ENCODE measurements around the gene CCDC171. TPM values are rescaled to one million over a fixed set of nuclear protein-coding genes. Genes with fewer than 3 reads are reported as not detected.
A peak's percentile ranks its signal among the peaks of the same experiment; 100 is the strongest.

The CCDC171 gene
- 3.4 TPM for polyA plus RNA-seq (2013, experiment 1 of 4)
- 3.7 TPM for polyA plus RNA-seq (2013, experiment 2 of 4)
- polyA plus RNA-seq (2013, experiment 3 of 4): 4.9 TPM
- 4.7 TPM for polyA plus RNA-seq (2013, experiment 4 of 4)

DNA sequence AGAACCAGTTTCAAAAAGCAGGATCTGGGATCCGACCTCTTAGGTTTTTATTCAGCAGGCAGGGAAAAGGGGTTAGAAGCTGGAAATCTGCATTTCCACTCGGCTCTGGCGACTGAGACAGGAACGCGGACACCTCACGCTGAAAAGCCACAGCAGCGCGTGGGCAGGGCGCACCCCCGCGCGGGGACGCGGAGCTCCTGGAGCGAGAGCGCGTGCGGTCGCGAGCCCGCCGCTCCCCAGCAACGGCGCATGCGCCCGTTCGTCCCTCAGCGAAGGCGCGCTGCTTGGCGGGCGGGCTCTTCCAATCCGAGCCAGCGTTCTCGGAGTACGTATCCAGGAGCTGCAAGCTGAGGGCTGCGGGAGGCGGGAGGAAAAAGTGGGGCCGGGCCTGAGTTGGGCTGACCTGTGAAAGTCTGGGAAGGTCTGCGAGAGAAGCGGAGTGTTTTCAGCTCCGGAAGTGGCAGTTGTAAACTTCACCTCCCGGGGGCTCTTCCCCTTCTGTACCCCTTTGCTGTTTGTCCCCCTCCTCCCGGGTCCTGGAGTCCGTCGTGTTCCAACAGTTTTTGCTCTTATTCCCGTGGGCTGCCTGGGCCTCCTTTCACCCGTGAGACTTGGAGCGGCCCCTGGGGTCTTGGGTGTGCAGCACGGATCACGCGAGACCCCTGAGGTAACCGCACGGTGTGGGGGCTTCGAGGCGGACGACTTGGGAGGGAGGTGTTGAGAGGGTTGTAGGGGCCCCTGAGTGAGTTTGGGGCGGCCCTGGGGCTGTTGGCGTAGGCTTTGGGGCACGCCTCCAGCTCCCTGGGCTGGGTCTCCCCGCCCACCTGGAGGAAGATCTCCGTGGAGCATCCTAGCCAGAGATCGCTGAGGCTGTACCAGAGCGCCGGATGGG is at the start of gene CCDC171:
Gene CCDC171, plus strand, starts transcription at position 408 of the 892 bp plus-strand sequence. CDS start 11,046 bp downstream, outside the sequence.
- no peaks in the 10 kb centered on the region for H3K36me3 ChIP-seq (ENCODE audit: control insufficient read depth, insufficient read depth, low read length)
- H3K27ac ChIP-seq (ENCODE audit: insufficient read depth, low read depth, low read length, poor library complexity, severe bottlenecking): peak within 1 kb of the TSS; percentile 97
- peak within 1 kb of the TSS; percentile 80 for H3K4me3 ChIP-seq (ENCODE audit: insufficient read depth, low read depth, low read length)
- H3K4me1 ChIP-seq (ENCODE audit: control insufficient read depth, insufficient read depth, low read length): no peaks in the 10 kb centered on the region
- 0 to 1% methylated on average over 65 of the region's 65 CpGs for WGBS, 2 experiments
- no peaks in the 10 kb centered on the region for H3K27me3 ChIP-seq (ENCODE audit: control insufficient read depth, insufficient read depth, low read length, poor library complexity, severe bottlenecking)
- no peaks in the 10 kb centered on the region for H3K9me3 ChIP-seq (ENCODE audit: control insufficient read depth, low read length)

DNA sequence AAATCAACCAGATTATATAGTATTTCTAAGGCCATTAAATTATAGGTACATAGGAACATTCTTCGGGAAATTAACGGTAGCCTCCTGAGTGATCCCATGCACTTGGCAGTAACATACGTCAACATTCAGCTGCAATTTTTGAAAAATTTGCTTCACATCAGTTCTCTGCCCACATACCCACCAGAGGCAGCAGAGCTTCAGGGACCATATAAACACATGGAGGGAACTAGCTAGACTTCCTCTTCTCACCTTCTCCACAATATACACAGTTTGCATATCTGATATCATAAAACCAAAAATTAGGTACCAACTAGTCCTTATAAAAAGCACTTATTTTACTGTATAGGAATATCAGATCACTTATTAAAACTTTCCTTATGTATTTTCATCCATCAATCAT is 46.9 kb upstream of the CCDC171 start:
- H3K27ac ChIP-seq (ENCODE audit: insufficient read depth, low read depth, low read length, poor library complexity, severe bottlenecking): no peak overlapping the region
- no peak overlapping the region for H3K4me3 ChIP-seq (ENCODE audit: insufficient read depth, low read depth, low read length)
- WGBS, 2 experiments: 96% methylated on average over 3 of the region's 3 CpGs
- H3K36me3 ChIP-seq (ENCODE audit: control insufficient read depth, insufficient read depth, low read length): peaks cover 37% of the 10 kb centered on the region
- no peaks in the 10 kb centered on the region for H3K27me3 ChIP-seq (ENCODE audit: control insufficient read depth, insufficient read depth, low read length, poor library complexity, severe bottlenecking)
- no peaks in the 10 kb centered on the region for H3K9me3 ChIP-seq (ENCODE audit: control insufficient read depth, low read length)
- peaks cover 12% of the 10 kb centered on the region for H3K4me1 ChIP-seq (ENCODE audit: control insufficient read depth, insufficient read depth, low read length)

DNA sequence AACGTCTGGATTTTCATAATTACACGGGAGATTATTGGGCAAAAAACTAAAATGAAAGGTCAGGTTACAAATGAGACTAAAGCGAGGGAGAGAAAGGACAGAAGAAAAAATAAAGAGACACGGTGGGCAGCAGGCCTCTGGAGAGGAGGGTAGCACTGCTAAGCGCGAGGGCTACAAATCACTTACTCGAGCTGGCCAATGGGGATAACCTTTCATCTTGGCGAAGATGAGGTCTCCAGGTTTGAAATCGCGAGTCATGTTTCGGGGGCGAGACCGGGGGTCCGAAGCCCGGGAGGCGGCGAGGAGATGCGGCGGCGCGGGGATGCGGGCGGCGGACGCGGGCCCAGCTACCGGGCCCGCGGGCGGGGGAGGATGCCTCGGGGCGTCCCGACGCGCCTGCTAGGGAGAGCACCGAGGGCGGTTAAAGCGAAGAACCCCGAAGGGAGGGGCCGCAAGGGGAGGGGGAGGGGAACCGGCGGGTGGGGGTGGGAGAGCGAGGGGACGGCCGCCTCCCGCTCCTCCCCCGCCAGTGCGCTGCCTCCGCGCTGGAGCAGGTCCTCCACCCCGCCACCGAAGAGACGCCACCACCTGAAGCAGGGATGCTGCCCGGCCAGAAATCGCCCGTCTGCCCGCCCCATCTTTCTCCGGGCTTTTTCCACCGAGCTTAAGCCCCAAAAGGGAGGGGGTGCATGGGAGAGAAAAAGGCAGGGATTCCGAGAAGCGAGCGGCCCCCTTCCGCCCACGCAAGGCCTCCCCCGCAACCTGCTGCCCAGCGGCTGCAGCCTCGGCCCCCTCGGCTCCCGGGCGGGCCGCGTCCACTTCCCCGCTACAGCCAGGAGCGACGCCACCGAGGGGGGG is 42.7 kb upstream of the CCDC171 start:
- H3K9me3 ChIP-seq (ENCODE audit: control insufficient read depth, low read length): no peaks in the 10 kb centered on the region
- peaks cover 19% of the 10 kb centered on the region for H3K36me3 ChIP-seq (ENCODE audit: control insufficient read depth, insufficient read depth, low read length)
- 0% methylated on average over 70 to 76 of the region's 76 CpGs for WGBS, 2 experiments
- peak overlapping the region; percentile 96 for H3K4me3 ChIP-seq (ENCODE audit: insufficient read depth, low read depth, low read length)
- H3K27me3 ChIP-seq (ENCODE audit: control insufficient read depth, insufficient read depth, low read length, poor library complexity, severe bottlenecking): no peaks in the 10 kb centered on the region
- peaks cover 15% of the 10 kb centered on the region for H3K4me1 ChIP-seq (ENCODE audit: control insufficient read depth, insufficient read depth, low read length)
- H3K27ac ChIP-seq (ENCODE audit: insufficient read depth, low read depth, low read length, poor library complexity, severe bottlenecking): peak overlapping the region; percentile 100

DNA sequence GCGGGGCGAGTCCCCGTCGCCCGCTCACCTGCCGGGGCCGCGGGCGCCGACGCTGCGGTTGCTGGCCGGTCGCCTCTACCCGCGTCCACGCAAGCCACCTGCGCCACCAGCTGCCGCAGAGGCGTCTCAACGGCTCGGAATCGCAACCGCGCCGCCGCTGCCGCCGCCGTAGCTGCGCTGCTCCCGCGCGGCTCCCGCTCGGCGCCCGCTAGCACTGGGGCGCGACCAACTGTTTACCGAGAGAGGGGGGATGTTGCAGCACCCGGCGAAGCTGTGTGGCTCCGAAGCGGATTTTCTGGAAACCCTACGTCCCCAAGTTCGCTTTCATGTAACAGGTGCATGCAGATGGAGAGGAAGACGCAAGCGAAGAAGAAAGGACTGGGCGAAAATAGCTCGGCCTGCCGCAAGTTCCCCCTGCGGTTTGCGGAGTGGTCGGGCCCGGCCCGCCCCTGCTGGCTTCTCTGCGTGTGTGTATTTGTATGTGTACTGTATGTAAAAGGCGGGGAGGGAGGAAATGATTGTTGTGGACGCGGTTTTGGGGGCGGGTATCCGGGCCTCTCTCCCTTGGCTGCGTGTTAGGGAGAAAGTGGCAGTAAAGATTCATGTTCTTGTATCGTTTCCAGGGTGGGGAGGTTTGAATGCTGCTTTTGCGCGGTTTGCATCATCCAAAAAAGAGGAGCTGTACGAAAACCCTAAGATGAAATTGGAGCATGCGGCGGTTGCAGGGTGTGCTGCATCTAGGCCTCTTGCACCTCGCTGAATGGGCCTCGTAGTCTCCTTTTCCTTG is 41.9 kb upstream of the CCDC171 start, which contains the start of gene PSIP1:
Gene PSIP1, minus strand, starts transcription at position 182 of the 787 bp plus-strand sequence. CDS start 782 bp downstream, outside the sequence.
- Histone ChIP-seq H3K27ac (ENCODE audit: insufficient read depth, low read depth, low read length, poor library complexity, severe bottlenecking) (peak within 1 kb of the TSS; percentile 100), H3K4me3 (ENCODE audit: insufficient read depth, low read depth, low read length) (peak within 1 kb of the TSS; percentile 96), H3K4me1 (ENCODE audit: control insufficient read depth, insufficient read depth, low read length) (peaks cover 15% of the 10 kb centered on the region), H3K36me3 (ENCODE audit: control insufficient read depth, insufficient read depth, low read length) (peaks cover 11% of the 10 kb centered on the region), H3K9me3 (ENCODE audit: control insufficient read depth, low read length) (no peaks in the 10 kb centered on the region), H3K27me3 (ENCODE audit: control insufficient read depth, insufficient read depth, low read length, poor library complexity, severe bottlenecking) (no peaks in the 10 kb centered on the region)
- WGBS, 2 experiments: 0 to 1% methylated on average over 72 of the region's 72 CpGs

DNA sequence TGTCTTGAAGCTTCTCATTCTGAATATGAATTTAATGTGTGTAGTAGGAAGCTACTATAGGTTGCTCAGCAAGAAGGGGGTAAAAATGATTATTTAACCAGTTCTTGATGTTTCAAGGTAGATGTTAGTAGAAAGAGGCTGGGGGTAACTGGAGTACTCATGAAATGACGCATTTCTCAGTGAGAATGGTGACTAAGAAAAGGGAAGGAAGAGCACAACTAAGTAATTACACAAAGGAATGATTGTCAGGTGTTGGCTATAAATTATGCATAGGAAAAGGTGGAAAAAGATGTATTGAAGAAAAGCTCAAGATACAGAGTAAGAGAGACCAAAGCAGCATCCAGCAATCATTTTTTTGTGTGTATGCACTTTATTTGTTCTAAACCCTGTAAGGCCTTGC is 40.6 kb upstream of the CCDC171 start:
- Histone ChIP-seq H3K4me1 (ENCODE audit: control insufficient read depth, insufficient read depth, low read length) (peaks cover 15% of the 10 kb centered on the region), H3K4me3 (ENCODE audit: insufficient read depth, low read depth, low read length) (no peak overlapping the region), H3K27ac (ENCODE audit: insufficient read depth, low read depth, low read length, poor library complexity, severe bottlenecking) (no peak overlapping the region), H3K36me3 (ENCODE audit: control insufficient read depth, insufficient read depth, low read length) (no peaks in the 10 kb centered on the region), H3K9me3 (ENCODE audit: control insufficient read depth, low read length) (no peaks in the 10 kb centered on the region), H3K27me3 (ENCODE audit: control insufficient read depth, insufficient read depth, low read length, poor library complexity, severe bottlenecking) (no peaks in the 10 kb centered on the region)
- 60 to 65% methylated on average over 1 of the region's 1 CpG for WGBS, 2 experiments

DNA sequence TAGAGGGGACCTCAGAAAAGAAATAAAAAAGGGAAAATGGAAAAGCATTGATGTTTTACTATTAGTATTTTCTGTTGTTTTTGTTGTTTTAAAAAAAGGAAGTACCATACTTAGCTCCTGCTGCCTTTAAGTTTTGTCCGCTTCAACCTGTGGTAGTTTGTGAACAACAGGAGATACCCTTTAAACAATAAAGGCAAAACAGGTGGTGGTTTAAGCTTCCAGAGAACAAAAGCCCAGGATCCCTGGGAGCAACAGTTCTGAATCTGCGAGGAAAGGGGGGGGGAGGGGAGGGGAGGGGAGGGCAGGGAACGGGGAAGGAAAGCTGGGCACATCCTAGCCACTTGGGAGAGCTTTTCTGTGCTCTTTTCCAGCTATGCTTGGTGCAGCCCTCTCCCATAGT is 40.0 kb upstream of the CCDC171 start:
- Histone ChIP-seq H3K27ac (ENCODE audit: insufficient read depth, low read depth, low read length, poor library complexity, severe bottlenecking) (no peak overlapping the region), H3K4me1 (ENCODE audit: control insufficient read depth, insufficient read depth, low read length) (peaks cover 15% of the 10 kb centered on the region), H3K27me3 (ENCODE audit: control insufficient read depth, insufficient read depth, low read length, poor library complexity, severe bottlenecking) (no peaks in the 10 kb centered on the region), H3K9me3 (ENCODE audit: control insufficient read depth, low read length) (no peaks in the 10 kb centered on the region), H3K36me3 (ENCODE audit: control insufficient read depth, insufficient read depth, low read length) (no peaks in the 10 kb centered on the region), H3K4me3 (ENCODE audit: insufficient read depth, low read depth, low read length) (no peak overlapping the region)
- WGBS, 2 experiments: 3 to 5% methylated on average over 3 of the region's 3 CpGs

DNA sequence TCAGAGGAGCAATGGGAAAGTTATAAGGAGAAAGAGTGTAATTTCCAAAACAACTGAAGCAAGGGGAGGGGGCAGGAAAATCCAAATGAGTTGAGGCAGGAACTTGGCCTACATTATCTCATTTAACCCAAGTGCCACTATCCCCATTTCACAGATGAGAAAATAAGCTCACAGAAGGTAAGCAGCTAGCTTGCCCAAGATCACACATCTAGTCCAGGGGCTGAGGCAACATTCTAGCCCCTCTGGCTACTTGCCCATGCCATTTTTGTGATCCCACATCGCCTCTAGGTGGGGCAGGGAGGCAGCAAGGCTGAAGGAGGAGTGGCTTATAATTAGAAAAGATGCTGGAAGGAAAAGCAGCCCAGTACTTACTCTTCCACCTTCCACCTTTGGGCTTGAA is 39.5 kb upstream of the CCDC171 start:
- 0% methylated on average over 1 of the region's 1 CpG for WGBS, 2 experiments
- Histone ChIP-seq H3K9me3 (ENCODE audit: control insufficient read depth, low read length) (no peaks in the 10 kb centered on the region), H3K27ac (ENCODE audit: insufficient read depth, low read depth, low read length, poor library complexity, severe bottlenecking) (no peak overlapping the region), H3K4me3 (ENCODE audit: insufficient read depth, low read depth, low read length) (no peak overlapping the region), H3K36me3 (ENCODE audit: control insufficient read depth, insufficient read depth, low read length) (no peaks in the 10 kb centered on the region), H3K4me1 (ENCODE audit: control insufficient read depth, insufficient read depth, low read length) (peaks cover 15% of the 10 kb centered on the region), H3K27me3 (ENCODE audit: control insufficient read depth, insufficient read depth, low read length, poor library complexity, severe bottlenecking) (no peaks in the 10 kb centered on the region)

DNA sequence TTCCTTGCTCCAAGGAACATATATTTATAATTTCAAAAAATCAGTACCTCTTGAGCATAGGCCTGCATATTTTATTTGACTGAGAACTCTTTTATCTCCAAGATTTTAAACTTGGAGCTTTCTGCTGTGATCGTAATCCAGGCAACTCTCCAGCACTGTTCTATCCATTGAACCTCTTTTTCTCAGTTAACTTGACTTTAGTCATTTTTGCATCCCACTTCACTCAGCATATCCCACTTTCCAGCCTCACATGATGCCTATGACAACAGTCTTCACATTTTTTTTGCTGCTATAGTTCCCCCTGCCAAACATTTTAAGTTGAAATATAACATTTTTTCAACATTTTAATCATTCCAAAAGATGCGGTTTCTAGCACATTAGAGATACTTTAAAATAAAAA is 33.0 kb upstream of the CCDC171 start:
- WGBS, 2 experiments: 89 to 97% methylated on average over 1 of the region's 2 CpGs
- no peaks in the 10 kb centered on the region for H3K36me3 ChIP-seq (ENCODE audit: control insufficient read depth, insufficient read depth, low read length)

DNA sequence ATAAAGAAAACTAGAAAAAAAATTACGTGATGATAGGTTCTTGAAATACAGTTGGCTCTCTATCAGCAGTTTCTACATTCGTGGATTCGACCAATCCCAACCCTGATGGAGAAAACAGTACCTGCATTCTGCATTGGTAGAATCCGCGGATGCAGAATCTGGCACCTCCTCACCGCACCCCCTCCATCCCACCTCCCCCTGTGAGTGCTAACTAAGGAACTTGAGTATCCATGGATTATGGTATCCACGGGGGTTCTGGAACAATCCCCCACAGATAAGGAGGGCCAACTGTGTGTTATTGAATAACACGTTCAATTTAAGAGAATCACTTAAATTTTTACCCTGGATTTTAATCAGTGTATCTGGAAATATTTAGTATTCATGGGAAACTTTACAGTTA is 31.6 kb upstream of the CCDC171 start:
- Histone ChIP-seq H3K4me3 (ENCODE audit: insufficient read depth, low read depth, low read length) (no peak overlapping the region), H3K4me1 (ENCODE audit: control insufficient read depth, insufficient read depth, low read length) (no peaks in the 10 kb centered on the region), H3K36me3 (ENCODE audit: control insufficient read depth, insufficient read depth, low read length) (no peaks in the 10 kb centered on the region), H3K9me3 (ENCODE audit: control insufficient read depth, low read length) (no peaks in the 10 kb centered on the region), H3K27ac (ENCODE audit: insufficient read depth, low read depth, low read length, poor library complexity, severe bottlenecking) (no peak overlapping the region), H3K27me3 (ENCODE audit: control insufficient read depth, insufficient read depth, low read length, poor library complexity, severe bottlenecking) (no peaks in the 10 kb centered on the region)
- WGBS, 2 experiments: 79 to 84% methylated on average over 7 to 8 of the region's 8 CpGs

More for the DNA sequence above, 33.0 kb upstream of the CCDC171 start:
- Histone ChIP-seq H3K9me3 (ENCODE audit: control insufficient read depth, low read length) (no peaks in the 10 kb centered on the region), H3K4me1 (ENCODE audit: control insufficient read depth, insufficient read depth, low read length) (no peaks in the 10 kb centered on the region), H3K27ac (ENCODE audit: insufficient read depth, low read depth, low read length, poor library complexity, severe bottlenecking) (no peak overlapping the region), H3K4me3 (ENCODE audit: insufficient read depth, low read depth, low read length) (no peak overlapping the region), H3K27me3 (ENCODE audit: control insufficient read depth, insufficient read depth, low read length, poor library complexity, severe bottlenecking) (no peaks in the 10 kb centered on the region)

Data from ectodermal cell (in vitro differentiated cells).